Upper lobe of left lung (tissue), 4 donors: ENCODE data around the gene PVALEF.

Experiments
- CTCF ChIP-seq, 6 experiments: fragments of 450-650 bp in 4 of 6; fragments of 200-600 bp in 2 of 6; sonication (generic) in 2 of 6; IDR thresholded peaks; one replicate each; pipeline ENCODE4 v1.5.1; 2016 to 2019; ENCODE audit warnings: antibody characterized with exemption in 6 of 6
- EP300 ChIP-seq, 4 donors: sonication (generic); formaldehyde crosslinking; IDR thresholded peaks; one replicate each; pipeline ENCODE4 v1.5.1; 2017; ENCODE audit warnings: antibody characterized with exemption in 4 of 4, control low read depth in 2 of 4
- POLR2A ChIP-seq, 4 donors: fragments of 450-650 bp; IDR thresholded peaks; one replicate each; pipeline ENCODE4 v1.5.1; 2016 to 2017; ENCODE audit warnings: antibody characterized with exemption in 4 of 4, mild to moderate bottlenecking in 2 of 4
- POLR2AphosphoS5 ChIP-seq, 2 donors: sonication (generic); formaldehyde crosslinking; IDR thresholded peaks; one replicate each; pipeline ENCODE4 v1.5.1; 2017; ENCODE audit warnings: antibody characterized with exemption in 2 of 2

- TF ChIP-seq CTCF (IDR thresholded peaks at IDR 0.05) = no peak
- no peak for TF ChIP-seq POLR2AphosphoS5 (IDR thresholded peaks at IDR 0.05)
- no peak for TF ChIP-seq POLR2A (IDR thresholded peaks at IDR 0.05)
- TF ChIP-seq EP300 (IDR thresholded peaks at IDR 0.05) = no peak
These were observed 64.3 kb downstream of the PVALEF start for GRCh38 chr17:81229666-81229920.
